HG03432 (cell line): ENCODE results near the gene PHAX.
A peak's percentile ranks its signal among the peaks of the same experiment; 100 is the strongest.
"Not testable (repeated sequence)": the region's sequence is repeated elsewhere in the genome, so short reads cannot be mapped to it uniquely, and the experiment has no call there.

Experiments used
- ATAC-seq: cut with Tn5 transposase; IDR thresholded peaks from one replicate; pipeline ENCODE4 v1.9.1; 2021; ENCODE audit warnings: mild to moderate bottlenecking, moderate library complexity; ENCODE audit not compliant: unreplicated experiment

PHAX gene

GRCh38 chr5:126599971-126600630 is 646 bp upstream of the PHAX start:
- not testable (repeated sequence) for ATAC-seq

GRCh38 chr5:126603402-126603991 is 2.8 kb downstream of the PHAX start:
- ATAC-seq, result no peak

GRCh38 chr5:126605525-126605924 is 4.8 kb downstream of the PHAX start:
- no peak for ATAC-seq

- ATAC-seq, result no peak
Measured at GRCh38 chr5:126610160-126610559, 9.4 kb downstream of the PHAX start.

GRCh38 chr5:126610616-126611015 is 9.9 kb downstream of the PHAX start:
- ATAC-seq, result no peak

GRCh38 chr5:126613941-126614592 is 13.3 kb downstream of the PHAX start:
- ATAC-seq, result no peak

GRCh38 chr5:126615286-126615685 is 14.5 kb downstream of the PHAX start:
- ATAC-seq, result peak; percentile 92

GRCh38 chr5:126617603-126618002 is 16.9 kb downstream of the PHAX start:
- not testable (repeated sequence) for ATAC-seq

- no peak for ATAC-seq
Measured at GRCh38 chr5:126619781-126620180, 19.0 kb downstream of the PHAX start.

- ATAC-seq, result no peak
Measured at GRCh38 chr5:126624534-126624933, 23.8 kb downstream of the PHAX start.

- ATAC-seq, result no peak
Measured at GRCh38 chr5:126628102-126628501, 27.4 kb downstream of the PHAX start.

GRCh38 chr5:126631920-126632319 is 31.2 kb downstream of the PHAX start:
- ATAC-seq, result no peak

GRCh38 chr5:126633552-126633951 is 32.8 kb downstream of the PHAX start:
- no peak for ATAC-seq

- no peak for ATAC-seq
Measured at GRCh38 chr5:126635585-126635984, 34.8 kb downstream of the PHAX start.

GRCh38 chr5:126636956-126637355 is 36.2 kb downstream of the PHAX start:
- ATAC-seq, result no peak

GRCh38 chr5:126640866-126641265 is 40.1 kb downstream of the PHAX start:
- peak; percentile 22 for ATAC-seq

- ATAC-seq, result peak; percentile 57
Measured at GRCh38 chr5:126641387-126641786, 40.6 kb downstream of the PHAX start.

GRCh38 chr5:126645132-126645531 is 44.4 kb downstream of the PHAX start:
- no peak for ATAC-seq

GRCh38 chr5:126647071-126647470 is 46.3 kb downstream of the PHAX start:
- no peak for ATAC-seq

GRCh38 chr5:126648471-126648870 is 47.7 kb downstream of the PHAX start:
- ATAC-seq, result no peak

- not testable (repeated sequence) for ATAC-seq
Measured at GRCh38 chr5:126649057-126649456, 48.3 kb downstream of the PHAX start.

- not testable (repeated sequence) for ATAC-seq
Measured at GRCh38 chr5:126649709-126650108, 49.0 kb downstream of the PHAX start.
